ENCODE data around the gene GRAMD4.

GRAMD4 gene

GRCh38 chr22:46725096-46725495 is 104.9 kb downstream of the GRAMD4 start:
- TF ChIP-seq, protein P1, sequence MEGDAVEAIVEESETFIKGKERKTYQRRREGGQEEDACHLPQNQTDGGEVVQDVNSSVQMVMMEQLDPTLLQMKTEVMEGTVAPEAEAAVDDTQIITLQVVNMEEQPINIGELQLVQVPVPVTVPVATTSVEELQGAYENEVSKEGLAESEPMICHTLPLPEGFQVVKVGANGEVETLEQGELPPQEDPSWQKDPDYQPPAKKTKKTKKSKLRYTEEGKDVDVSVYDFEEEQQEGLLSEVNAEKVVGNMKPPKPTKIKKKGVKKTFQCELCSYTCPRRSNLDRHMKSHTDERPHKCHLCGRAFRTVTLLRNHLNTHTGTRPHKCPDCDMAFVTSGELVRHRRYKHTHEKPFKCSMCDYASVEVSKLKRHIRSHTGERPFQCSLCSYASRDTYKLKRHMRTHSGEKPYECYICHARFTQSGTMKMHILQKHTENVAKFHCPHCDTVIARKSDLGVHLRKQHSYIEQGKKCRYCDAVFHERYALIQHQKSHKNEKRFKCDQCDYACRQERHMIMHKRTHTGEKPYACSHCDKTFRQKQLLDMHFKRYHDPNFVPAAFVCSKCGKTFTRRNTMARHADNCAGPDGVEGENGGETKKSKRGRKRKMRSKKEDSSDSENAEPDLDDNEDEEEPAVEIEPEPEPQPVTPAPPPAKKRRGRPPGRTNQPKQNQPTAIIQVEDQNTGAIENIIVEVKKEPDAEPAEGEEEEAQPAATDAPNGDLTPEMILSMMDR (conservative IDR thresholded peaks at IDR 0.05; ENCODE audit: low read length): no peak
- no peak for DNase-seq (ENCODE audit: low read depth)

DNA sequence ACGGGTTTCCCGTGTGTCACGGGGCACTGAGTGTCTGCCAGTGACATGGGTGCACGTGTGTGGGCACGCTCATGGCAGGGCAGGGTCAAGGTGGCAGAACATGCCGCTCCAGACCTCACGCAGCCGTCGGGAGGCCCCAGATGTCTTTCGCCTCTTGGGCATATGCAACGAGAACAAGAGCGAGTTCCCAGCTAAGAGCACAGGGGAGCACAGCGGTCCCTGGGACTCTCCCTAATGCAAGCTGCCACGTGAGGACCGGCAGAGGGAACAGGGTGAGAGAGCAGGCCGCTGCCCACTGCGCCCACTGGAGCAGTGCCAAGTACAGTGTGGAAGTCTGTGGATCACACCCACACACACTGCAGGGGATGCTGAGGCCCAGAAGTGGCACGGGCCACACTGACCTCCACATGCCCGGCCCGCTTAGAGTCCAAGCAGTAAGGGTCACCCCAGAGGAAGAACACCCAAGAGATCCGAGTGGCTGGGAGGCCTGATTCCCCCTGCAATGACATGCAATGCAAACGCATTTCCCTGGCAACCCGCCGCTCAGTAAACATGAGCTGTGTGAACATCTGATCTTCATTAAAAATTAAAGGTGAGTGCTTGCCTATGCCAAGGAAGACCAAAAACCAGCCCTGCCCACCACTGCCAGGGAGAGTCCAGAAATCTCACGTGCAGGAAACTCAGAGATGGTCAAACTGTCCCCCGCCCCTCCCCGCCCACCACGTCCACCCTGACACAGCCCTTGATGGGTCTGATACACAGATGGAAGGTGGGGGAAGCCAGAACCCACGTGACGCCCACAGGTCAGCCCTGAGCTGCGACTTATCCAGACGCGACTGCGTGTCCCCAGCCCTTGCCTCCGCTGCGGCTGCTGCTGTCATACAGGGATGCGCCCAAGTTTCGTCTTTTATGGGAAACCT is 106.1 kb downstream of the GRAMD4 start:
- peak; percentile 40 for DNase-seq (ENCODE audit: low read depth)
- no peak overlapping the region for H3K4me3 ChIP-seq (ENCODE audit: low read length)
- TF ChIP-seq, protein P1 (conservative IDR thresholded peaks at IDR 0.05; ENCODE audit: low read length): no peak

More at GRCh38 chr22:46725096-46725495, 104.9 kb downstream of the GRAMD4 start:
- H3K4me3 ChIP-seq (ENCODE audit: low read length): no peak overlapping the region

- DNase-seq (ENCODE audit: low read depth): no peak
- TF ChIP-seq, protein P1 (conservative IDR thresholded peaks at IDR 0.05; ENCODE audit: low read length): no peak
- H3K4me3 ChIP-seq (ENCODE audit: low read length): no peak overlapping the region
Measured at GRCh38 chr22:46726986-46727317, 106.8 kb downstream of the GRAMD4 start.

DNA sequence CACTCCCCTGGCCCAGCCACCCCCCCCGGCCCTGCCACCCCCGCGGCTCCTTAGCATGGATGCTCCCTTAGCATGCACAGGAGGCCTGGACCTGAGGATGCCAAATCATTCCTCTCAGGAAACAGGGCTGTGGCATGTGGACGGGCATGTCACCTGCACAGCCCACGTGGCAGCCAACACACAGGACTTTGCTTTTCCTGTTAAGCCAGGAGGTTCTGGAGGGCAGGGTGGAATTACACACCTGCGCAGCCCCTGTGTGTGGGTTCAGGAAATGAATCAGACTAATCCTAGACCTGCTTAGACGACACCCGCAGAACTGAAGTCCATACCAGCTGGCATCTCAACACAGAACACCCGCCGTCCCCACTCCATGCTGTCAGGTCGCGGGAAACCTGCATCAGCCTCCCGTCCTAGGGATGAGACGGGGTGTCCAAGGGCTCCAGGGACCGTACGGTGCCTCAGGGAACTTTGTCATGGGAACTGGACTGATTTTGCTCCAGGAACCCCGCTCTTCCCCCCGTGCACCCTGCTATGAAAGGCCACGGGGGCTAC is 107.7 kb downstream of the GRAMD4 start:
- no peak for DNase-seq (ENCODE audit: low read depth)
- TF ChIP-seq, protein P1 (conservative IDR thresholded peaks at IDR 0.05; ENCODE audit: low read length): no peak
- H3K4me3 ChIP-seq (ENCODE audit: low read length): no peak overlapping the region

DNA sequence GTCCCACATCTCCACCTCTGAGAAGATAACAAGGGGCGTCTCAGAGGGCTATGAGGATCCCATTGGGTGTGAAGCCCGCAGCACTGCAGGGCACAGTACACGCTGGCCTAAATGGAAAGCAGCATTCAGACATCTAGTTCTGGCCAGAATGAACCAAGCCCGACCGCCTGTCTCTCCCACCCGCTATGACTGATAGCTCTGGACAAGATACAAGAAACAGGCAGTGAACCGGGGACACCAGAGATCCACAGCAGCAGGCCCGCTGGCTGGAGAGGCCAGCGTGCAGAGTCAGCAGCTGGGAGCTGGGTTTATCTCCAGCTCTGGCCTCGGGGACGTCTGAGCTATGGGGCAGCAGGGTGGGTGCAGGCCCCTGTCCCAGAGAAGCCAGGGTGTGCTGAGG is 108.3 kb downstream of the GRAMD4 start:
- H3K4me3 ChIP-seq (ENCODE audit: low read length): no peak overlapping the region
- TF ChIP-seq, protein P1 (conservative IDR thresholded peaks at IDR 0.05; ENCODE audit: low read length): no peak
- DNase-seq (ENCODE audit: low read depth): no peak
